PFSK-1 (cell line): ENCODE data around the gene DMGDH.

ENCODE experiments used
- FOXP2 ChIP-seq: optimal IDR thresholded peaks from 2 replicates; pipeline ENCODE3; 2011; ENCODE audit warnings: borderline replicate concordance, control low read depth, inconsistent platforms; ENCODE audit not compliant: insufficient read depth; ENCODE audit errors: extremely low read length, extremely low read depth
- POLR2AphosphoS5 ChIP-seq: IDR thresholded peaks from 2 replicates; pipeline ENCODE4 v1.6.1; 2012; ENCODE audit warnings: low read depth, mild to moderate bottlenecking, control low read depth, low read length, moderate library complexity
- REST ChIP-seq, 2 experiments: IDR thresholded peaks; 2 replicates each; pipeline versions ENCODE4 v1.6.1 to v1.8.0; 2011 to 2012; ENCODE audit warnings: low read depth in 2 of 2, low read length in 2 of 2, control low read depth in 1 of 2, inconsistent platforms in 1 of 2, mild to moderate bottlenecking in 1 of 2, moderate library complexity in 1 of 2; ENCODE audit not compliant: insufficient read depth in 1 of 2
- SIN3A ChIP-seq: IDR thresholded peaks from 2 replicates; pipeline ENCODE4 v1.6.1; 2012; ENCODE audit warnings: mild to moderate bottlenecking, low read length, moderate library complexity, borderline replicate concordance; ENCODE audit not compliant: insufficient read depth
- TAF1 ChIP-seq: IDR thresholded peaks from 2 replicates; pipeline ENCODE4 v1.6.1; 2012; ENCODE audit warnings: low read length, control low read depth, borderline replicate concordance; ENCODE audit not compliant: insufficient read depth

Gene DMGDH

GRCh38 chr5:79075646-79076426 is 6.4 kb upstream of the DMGDH start:
- no peak for TF ChIP-seq FOXP2
- TF ChIP-seq POLR2AphosphoS5 = no peak
- no peak for TF ChIP-seq REST (IDR thresholded peaks at IDR 0.05; ENCODE audit: insufficient read depth in 1 of 2, low read depth in 2 of 2, low read length in 2 of 2)
- TF ChIP-seq TAF1 = no peak
- TF ChIP-seq SIN3A = no peak

GRCh38 chr5:79074641-79075040 is 5.2 kb upstream of the DMGDH start:
- no peak for TF ChIP-seq REST (IDR thresholded peaks at IDR 0.05; ENCODE audit: insufficient read depth in 1 of 2, low read depth in 2 of 2, low read length in 2 of 2)
- no peak for TF ChIP-seq TAF1
- TF ChIP-seq POLR2AphosphoS5 = no peak
- no peak for TF ChIP-seq SIN3A
- no peak for TF ChIP-seq FOXP2

- TF ChIP-seq REST (IDR thresholded peaks at IDR 0.05; ENCODE audit: insufficient read depth in 1 of 2, low read depth in 2 of 2, low read length in 2 of 2) (no peak), POLR2AphosphoS5 (no peak), FOXP2 (no peak), TAF1 (no peak), SIN3A (no peak)
These were observed 835 bp upstream of the DMGDH start for GRCh38 chr5:79070350-79070667.

- TF ChIP-seq POLR2AphosphoS5 = no peak
- no peak for TF ChIP-seq FOXP2
- TF ChIP-seq REST (IDR thresholded peaks at IDR 0.05; ENCODE audit: insufficient read depth in 1 of 2, low read depth in 2 of 2, low read length in 2 of 2) = no peak
- TF ChIP-seq SIN3A = no peak
- no peak for TF ChIP-seq TAF1
These were observed 7.0 kb downstream of the DMGDH start for GRCh38 chr5:79062436-79062835.
